Measurements from ENCODE around the gene GK. TPM values are rescaled to one million over a fixed set of nuclear protein-coding genes. Genes with fewer than 3 reads are reported as not detected.

Gene GK
- total and polyA plus RNA-seq, 2 donors (not counting 1 experiment from before 2014, with no cell fraction given): 4.8 to 10.2 TPM

GRCh38 chrX:30657196-30658161 lies 4.3 kb downstream of the GK start:
- peaks cover 8 to 9% of the 10 kb centered on the region in 2 donors for H3K4me1 ChIP-seq (ENCODE audit: control insufficient read depth in 2 of 2, insufficient read depth in 2 of 2, low read length in 2 of 2)
- H3K27ac ChIP-seq (ENCODE audit: low read length in 2 of 2): peak overlapping the region in 1 of 2 donors; percentile 34
- H3K79me2 ChIP-seq (ENCODE audit: control insufficient read depth, insufficient read depth, low read length): no peaks in the 10 kb centered on the region
- CTCF ChIA-PET: no interaction called here
- H3K9me3 ChIP-seq (ENCODE audit: control extremely low read depth in 1 of 3, control insufficient read depth in 2 of 3, insufficient read depth in 1 of 3, low read length in 2 of 3): no peaks in the 10 kb centered on the region
- H3K4me3 Mint-ChIP-seq: no peak overlapping the region
- peaks cover 32% of the 10 kb centered on the region for H3K4me1 Mint-ChIP-seq
- WGBS (ENCODE audit: insufficient coverage): no CpG with 5 or more reads among the region's 5 CpGs
- H3K4me3 ChIP-seq (ENCODE audit: control extremely low read depth in 1 of 5, extremely low read depth in 1 of 5, insufficient read depth in 1 of 5, low read depth in 2 of 5, low read length in 4 of 5): no peak overlapping the region
- H3K27me3 ChIP-seq (replicated peaks in 1 of 4; ENCODE audit: control extremely low read depth in 1 of 4, control insufficient read depth in 3 of 4, insufficient read depth in 4 of 4, low read length in 3 of 4): no peaks in the 10 kb centered on the region
- H3K4me2 ChIP-seq (replicated peaks; ENCODE audit: low read depth, low read length, poor library complexity, severe bottlenecking): no peak overlapping the region
- no peak overlapping the region for H3K9ac ChIP-seq (ENCODE audit: low read length)
- TF ChIP-seq, protein P1, sequence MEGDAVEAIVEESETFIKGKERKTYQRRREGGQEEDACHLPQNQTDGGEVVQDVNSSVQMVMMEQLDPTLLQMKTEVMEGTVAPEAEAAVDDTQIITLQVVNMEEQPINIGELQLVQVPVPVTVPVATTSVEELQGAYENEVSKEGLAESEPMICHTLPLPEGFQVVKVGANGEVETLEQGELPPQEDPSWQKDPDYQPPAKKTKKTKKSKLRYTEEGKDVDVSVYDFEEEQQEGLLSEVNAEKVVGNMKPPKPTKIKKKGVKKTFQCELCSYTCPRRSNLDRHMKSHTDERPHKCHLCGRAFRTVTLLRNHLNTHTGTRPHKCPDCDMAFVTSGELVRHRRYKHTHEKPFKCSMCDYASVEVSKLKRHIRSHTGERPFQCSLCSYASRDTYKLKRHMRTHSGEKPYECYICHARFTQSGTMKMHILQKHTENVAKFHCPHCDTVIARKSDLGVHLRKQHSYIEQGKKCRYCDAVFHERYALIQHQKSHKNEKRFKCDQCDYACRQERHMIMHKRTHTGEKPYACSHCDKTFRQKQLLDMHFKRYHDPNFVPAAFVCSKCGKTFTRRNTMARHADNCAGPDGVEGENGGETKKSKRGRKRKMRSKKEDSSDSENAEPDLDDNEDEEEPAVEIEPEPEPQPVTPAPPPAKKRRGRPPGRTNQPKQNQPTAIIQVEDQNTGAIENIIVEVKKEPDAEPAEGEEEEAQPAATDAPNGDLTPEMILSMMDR (IDR thresholded peaks at IDR 0.05): no peak
- no peak for TF ChIP-seq EZH2 (IDR thresholded peaks at IDR 0.05; ENCODE audit: borderline replicate concordance, insufficient read depth, low read depth, low read length, poor library complexity, severe bottlenecking)
- H3K27me3 Mint-ChIP-seq: no peaks in the 10 kb centered on the region
- no peaks in the 10 kb centered on the region for H3K36me3 ChIP-seq (replicated peaks in 1 of 2; ENCODE audit: control extremely low read depth in 1 of 2, control insufficient read depth in 1 of 2, extremely low read depth in 1 of 2, insufficient read depth in 2 of 2, low read length in 1 of 2)
- no peak overlapping the region for H3K27ac Mint-ChIP-seq
- no peaks in the 10 kb centered on the region for H4K20me1 ChIP-seq (ENCODE audit: control insufficient read depth, insufficient read depth, low read length, poor library complexity, severe bottlenecking)
- H3K9me3 Mint-ChIP-seq (ENCODE audit: insufficient read depth): no peaks in the 10 kb centered on the region
- ATAC-seq (ENCODE audit: low read depth) (no peak), DNase-seq (no peak)
- POLR2A ChIA-PET: no interaction called here
- intact Hi-C loops (cut with micrococcal nuclease): loop anchor here (10.0 kb wide), 1 partner anchor 57 kb away; no protein-coding TSS in a partner anchor
- H2AFZ ChIP-seq (ENCODE audit: insufficient read depth, low read depth, low read length, poor library complexity, severe bottlenecking): no peak overlapping the region

DNA sequence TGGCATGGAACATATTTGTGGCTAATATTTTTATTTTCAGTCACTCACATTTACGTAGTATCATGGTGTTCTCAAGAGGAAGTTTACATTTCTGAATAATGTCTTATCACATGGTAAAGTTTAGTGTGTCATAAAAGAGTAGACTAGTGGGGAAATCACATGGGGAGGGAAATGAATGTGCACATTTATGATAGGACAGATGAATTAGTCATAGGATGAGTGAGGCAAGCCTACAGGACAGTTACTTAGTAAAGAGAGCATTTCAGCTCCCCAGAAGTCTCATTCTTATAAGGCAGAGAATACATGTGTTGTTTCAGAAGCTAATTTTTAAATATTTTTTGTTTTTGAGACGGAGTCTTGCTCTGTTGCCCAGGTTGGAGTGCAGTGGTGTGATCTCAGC lies 6.2 kb downstream of the GK start:
- Histone ChIP-seq H3K36me3 (replicated peaks in 1 of 2; ENCODE audit: control extremely low read depth in 1 of 2, control insufficient read depth in 1 of 2, extremely low read depth in 1 of 2, insufficient read depth in 2 of 2, low read length in 1 of 2) (no peaks in the 10 kb centered on the region), H2AFZ (ENCODE audit: insufficient read depth, low read depth, low read length, poor library complexity, severe bottlenecking) (no peak overlapping the region), H3K4me2 (replicated peaks; ENCODE audit: low read depth, low read length, poor library complexity, severe bottlenecking) (no peak overlapping the region), H3K79me2 (ENCODE audit: control insufficient read depth, insufficient read depth, low read length) (no peaks in the 10 kb centered on the region), H3K4me1 (ENCODE audit: control insufficient read depth in 2 of 2, insufficient read depth in 2 of 2, low read length in 2 of 2) (peaks cover under 1 to 8% of the 10 kb centered on the region in 2 donors), H4K20me1 (ENCODE audit: control insufficient read depth, insufficient read depth, low read length, poor library complexity, severe bottlenecking) (no peaks in the 10 kb centered on the region), H3K4me3 (ENCODE audit: control extremely low read depth in 1 of 5, extremely low read depth in 1 of 5, insufficient read depth in 1 of 5, low read depth in 2 of 5, low read length in 4 of 5) (no peak overlapping the region), H3K27ac (ENCODE audit: low read length in 2 of 2) (no peak overlapping the region), H3K9me3 (ENCODE audit: control extremely low read depth in 1 of 3, control insufficient read depth in 2 of 3, insufficient read depth in 1 of 3, low read length in 2 of 3) (no peaks in the 10 kb centered on the region), H3K27me3 (replicated peaks in 1 of 4; ENCODE audit: control extremely low read depth in 1 of 4, control insufficient read depth in 3 of 4, insufficient read depth in 4 of 4, low read length in 3 of 4) (no peaks in the 10 kb centered on the region), H3K9ac (ENCODE audit: low read length) (no peak overlapping the region)
- intact Hi-C loops (cut with micrococcal nuclease): loop anchor here (10.0 kb wide), 1 partner anchor 55 kb away; no protein-coding TSS in a partner anchor
- ChIA-PET CTCF (no interaction called here), POLR2A (no interaction called here)
- no peak for ATAC-seq (ENCODE audit: low read depth)
- peaks cover 26% of the 10 kb centered on the region for H3K4me1 Mint-ChIP-seq
- H3K9me3 Mint-ChIP-seq (ENCODE audit: insufficient read depth): no peaks in the 10 kb centered on the region
- H3K4me3 Mint-ChIP-seq: no peak overlapping the region
- no peaks in the 10 kb centered on the region for H3K27me3 Mint-ChIP-seq
- TF ChIP-seq, protein P1 (IDR thresholded peaks at IDR 0.05): no peak
- no peak for TF ChIP-seq EZH2 (IDR thresholded peaks at IDR 0.05; ENCODE audit: borderline replicate concordance, insufficient read depth, low read depth, low read length, poor library complexity, severe bottlenecking)
- no peak overlapping the region for H3K27ac Mint-ChIP-seq
- WGBS (ENCODE audit: insufficient coverage): no CpG with 5 or more reads among the region's 2 CpGs
- no peak for DNase-seq

Measured in B cell (primary cell).